Prostate gland (tissue), 2 donors: ENCODE results near the gene ARHGEF18. TPM values are rescaled to one million over a fixed set of nuclear protein-coding genes. Genes with fewer than 3 reads are reported as not detected.

ENCODE experiments used
- DNase-seq: peaks from one replicate; pipeline ENCODE4 v3.0.0-alpha.2; 2019; ENCODE audit warnings: low spot score
- H3K27ac ChIP-seq, 2 donors: fragments of 200-600 bp; sonication (generic); 2 replicates each; pipeline ENCODE4 v1.5.1; 2017 to 2019
- H3K27me3 ChIP-seq: fragments of 200-600 bp; sonication (generic); replicated peaks from 2 replicates; pipeline ENCODE4 v1.5.1; 2019; ENCODE audit not compliant: insufficient read depth
- H3K36me3 ChIP-seq, 2 donors: fragments of 200-600 bp; sonication (generic); 1 replicate in 1 of 2; 2 replicates in 1 of 2; pipeline versions ENCODE4 v1.5.1 to v1.8.1; 2017 to 2019
- H3K4me1 ChIP-seq: fragments of 200-600 bp; sonication (generic); replicated peaks from 2 replicates; pipeline ENCODE4 v1.5.1; 2019
- H3K4me3 ChIP-seq, 2 donors: fragments of 200-600 bp; sonication (generic); 2 replicates each; pipeline ENCODE4 v1.5.1; 2017 to 2019
- H3K9me3 ChIP-seq: fragments of 200-600 bp; sonication (generic); 2 replicates; pipeline ENCODE4 v1.5.1; 2017
- POLR2A ChIP-seq: fragments of 450-650 bp; IDR thresholded peaks from one replicate; pipeline ENCODE4 v1.6.1; 2016; ENCODE audit warnings: antibody characterized with exemption, mild to moderate bottlenecking
- POLR2AphosphoS5 ChIP-seq: sonication (generic); formaldehyde crosslinking; IDR thresholded peaks from one replicate; pipeline ENCODE4 v1.6.1; 2017; ENCODE audit warnings: antibody characterized with exemption
- WGBS: methylation state at CpG from one replicate; pipeline ENCODE4 v1.1.5; 2018; 5-methylcytosine and 5-hydroxymethylcytosine counted together
- intact Hi-C: fragments of 100-400 bp; cut with DNase I; formaldehyde crosslinking; loops from one replicate; pipeline ENCODE4 v1.14.2; 2022
- total RNA-seq, 2 donors: library from RNA; depleted of rRNA; stranded (reverse); fragments of >200 nt; gene quantifications; one replicate each; pipeline ENCODE4 v1.1.0, GENCODE V29; 2016
- TF ChIP-seq, protein P1 (sequence below), 4 experiments: fragments of 200-600 bp in 2 of 4; fragments of 450-650 bp in 2 of 4; sonication (generic) in 2 of 4; IDR thresholded peaks; 1 replicate in 3 of 4; 2 replicates in 1 of 4; pipeline ENCODE4 v1.5.1; 2016 to 2019; ENCODE audit warnings: antibody characterized with exemption in 4 of 4, mild to moderate bottlenecking in 2 of 4, moderate library complexity in 2 of 4

The ARHGEF18 gene
- total RNA-seq, 2 donors from 2014 or later, result 44.5 to 52.3 TPM

DNA sequence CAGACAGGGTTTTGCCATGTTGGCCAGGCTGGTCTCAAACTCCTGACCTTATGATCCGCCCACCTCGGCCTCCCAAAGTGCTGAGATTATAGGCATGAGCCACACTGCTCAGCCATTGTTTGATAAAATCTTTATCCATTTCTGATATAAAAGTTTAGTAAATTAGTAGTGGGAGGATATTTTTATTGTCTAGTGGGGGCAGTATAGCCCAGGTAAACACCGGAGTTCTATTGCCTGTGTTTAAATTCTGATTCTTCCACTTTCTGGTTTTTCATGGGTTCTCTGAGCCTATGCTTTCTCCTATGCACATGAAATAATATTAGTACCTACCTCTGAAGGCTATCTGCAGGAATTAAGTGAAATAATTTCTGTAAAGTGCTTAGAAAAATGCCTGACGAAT, 20.1 kb upstream of the ARHGEF18 start:
- intact Hi-C loops, result no loop called here
- 90% methylated on average over 4 of the region's 4 CpGs for WGBS
- Histone ChIP-seq H3K4me1 (no peaks in the 10 kb centered on the region), H3K27me3 (no peaks in the 10 kb centered on the region), H3K36me3 (no peaks in the 10 kb centered on the region), H3K27ac (no peak overlapping the region), H3K9me3 (no peaks in the 10 kb centered on the region), H3K4me3 (no peak overlapping the region)
- no peak for DNase-seq
- TF ChIP-seq POLR2AphosphoS5 (no peak), POLR2A (no peak)
- TF ChIP-seq, protein P1, sequence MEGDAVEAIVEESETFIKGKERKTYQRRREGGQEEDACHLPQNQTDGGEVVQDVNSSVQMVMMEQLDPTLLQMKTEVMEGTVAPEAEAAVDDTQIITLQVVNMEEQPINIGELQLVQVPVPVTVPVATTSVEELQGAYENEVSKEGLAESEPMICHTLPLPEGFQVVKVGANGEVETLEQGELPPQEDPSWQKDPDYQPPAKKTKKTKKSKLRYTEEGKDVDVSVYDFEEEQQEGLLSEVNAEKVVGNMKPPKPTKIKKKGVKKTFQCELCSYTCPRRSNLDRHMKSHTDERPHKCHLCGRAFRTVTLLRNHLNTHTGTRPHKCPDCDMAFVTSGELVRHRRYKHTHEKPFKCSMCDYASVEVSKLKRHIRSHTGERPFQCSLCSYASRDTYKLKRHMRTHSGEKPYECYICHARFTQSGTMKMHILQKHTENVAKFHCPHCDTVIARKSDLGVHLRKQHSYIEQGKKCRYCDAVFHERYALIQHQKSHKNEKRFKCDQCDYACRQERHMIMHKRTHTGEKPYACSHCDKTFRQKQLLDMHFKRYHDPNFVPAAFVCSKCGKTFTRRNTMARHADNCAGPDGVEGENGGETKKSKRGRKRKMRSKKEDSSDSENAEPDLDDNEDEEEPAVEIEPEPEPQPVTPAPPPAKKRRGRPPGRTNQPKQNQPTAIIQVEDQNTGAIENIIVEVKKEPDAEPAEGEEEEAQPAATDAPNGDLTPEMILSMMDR (IDR thresholded peaks at IDR 0.05), result no peak

DNA sequence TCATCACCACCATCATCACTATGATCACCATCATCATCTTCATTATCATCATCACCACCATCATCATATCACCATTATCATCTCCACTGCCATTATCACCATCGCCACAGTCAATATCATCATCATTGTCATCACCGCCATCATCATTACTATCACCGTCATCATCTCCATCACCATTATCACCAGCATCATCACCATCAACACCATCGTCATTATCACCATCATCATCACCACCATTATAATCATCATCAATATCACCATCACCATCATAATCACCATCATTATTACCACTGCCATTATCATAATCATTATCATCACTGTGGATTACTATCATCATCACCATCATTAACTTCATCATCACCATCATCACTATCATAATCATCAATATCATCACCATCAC, 17.3 kb upstream of the ARHGEF18 start:
- intact Hi-C loops, result no loop called here
- Histone ChIP-seq H3K4me3 (no peak overlapping the region), H3K27ac (no peak overlapping the region), H3K9me3 (no peaks in the 10 kb centered on the region), H3K4me1 (no peaks in the 10 kb centered on the region), H3K36me3 (no peaks in the 10 kb centered on the region), H3K27me3 (no peaks in the 10 kb centered on the region)
- WGBS, result 93% methylated on average over 4 of the region's 4 CpGs
- DNase-seq, result no peak
- TF ChIP-seq, protein P1 (IDR thresholded peaks at IDR 0.05), result no peak
- TF ChIP-seq POLR2AphosphoS5, result no peak
- TF ChIP-seq POLR2A, result no peak

DNA sequence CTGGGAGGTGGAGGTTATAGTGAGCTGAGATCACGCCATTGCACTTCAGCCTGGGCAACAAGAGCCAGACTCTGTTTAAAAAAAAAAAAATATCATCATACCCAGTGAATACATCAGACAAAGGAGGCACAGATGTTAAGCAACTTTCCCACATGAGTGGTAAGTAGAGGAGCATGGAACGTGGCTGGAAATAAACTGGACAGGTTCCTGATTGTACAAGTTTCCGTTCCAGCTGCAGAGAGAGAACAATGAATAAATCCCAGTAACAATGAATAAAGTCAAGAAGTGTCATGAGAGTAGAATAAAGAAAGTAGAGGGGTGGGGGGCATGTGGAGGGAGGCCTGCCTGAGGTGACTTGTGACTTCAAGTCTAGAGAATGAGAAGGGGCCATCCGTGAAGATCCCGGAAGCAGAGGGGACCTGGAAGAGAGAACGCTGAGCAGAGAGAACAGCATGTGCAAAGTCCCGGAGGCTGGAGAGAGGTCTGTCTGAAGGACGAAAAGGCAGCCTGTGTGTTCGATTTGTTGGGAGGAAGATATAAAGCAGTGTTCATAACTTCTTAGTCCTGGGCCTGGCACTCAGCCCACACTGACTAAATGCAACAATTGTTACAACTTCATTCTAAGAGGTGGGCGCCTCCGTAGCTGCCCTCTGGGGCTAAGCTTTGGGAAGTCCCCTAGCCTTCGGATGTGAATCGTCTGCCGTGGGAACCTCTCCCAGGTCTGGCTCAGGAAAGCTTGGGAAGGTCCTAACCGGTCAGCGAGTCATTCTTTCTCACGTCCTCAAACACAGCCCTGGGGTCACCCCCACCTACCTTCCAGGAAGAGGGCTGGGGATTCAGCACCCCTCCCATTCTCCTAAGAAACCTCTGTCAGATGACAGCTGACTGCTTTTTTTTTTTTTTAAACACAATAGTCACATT, 15.3 kb upstream of the ARHGEF18 start:
- Histone ChIP-seq H3K27ac (no peak overlapping the region), H3K36me3 (no peaks in the 10 kb centered on the region), H3K4me3 (no peak overlapping the region), H3K9me3 (no peaks in the 10 kb centered on the region), H3K27me3 (no peaks in the 10 kb centered on the region), H3K4me1 (no peaks in the 10 kb centered on the region)
- DNase-seq, result no peak
- 37% methylated on average over 17 of the region's 17 CpGs for WGBS
- no peak for TF ChIP-seq POLR2AphosphoS5
- TF ChIP-seq, protein P1 (IDR thresholded peaks at IDR 0.05), result no peak
- TF ChIP-seq POLR2A, result no peak
- intact Hi-C loops, result no loop called here

GRCh38 chr19:7336321-7336973, 12.3 kb upstream of the ARHGEF18 start:
- WGBS, result 78% methylated on average over 8 of the region's 9 CpGs
- H3K27me3 ChIP-seq, result no peaks in the 10 kb centered on the region
- no peak overlapping the region for H3K4me3 ChIP-seq
- TF ChIP-seq POLR2A, result no peak
- TF ChIP-seq, protein P1 (IDR thresholded peaks at IDR 0.05), result no peak
- TF ChIP-seq POLR2AphosphoS5, result no peak
- no peaks in the 10 kb centered on the region for H3K9me3 ChIP-seq
- intact Hi-C loops, result no loop called here
- DNase-seq, result no peak
- no peak overlapping the region for H3K27ac ChIP-seq
- H3K4me1 ChIP-seq, result no peaks in the 10 kb centered on the region
- no peaks in the 10 kb centered on the region for H3K36me3 ChIP-seq
